ENCODE results near the gene CCDC152. TPM values are rescaled to one million over a fixed set of nuclear protein-coding genes. Genes with fewer than 3 reads are reported as not detected.

CCDC152 gene
- total and polyA plus RNA-seq, 4 donors, result 0.65 to 1.8 (median 1.1) TPM

- Histone ChIP-seq H3K36me3 (ENCODE audit: control insufficient read depth in 4 of 4, insufficient read depth in 4 of 4, low read length in 4 of 4) (no peaks in the 10 kb centered on the region), H3K9me3 (ENCODE audit: control insufficient read depth in 4 of 4, insufficient read depth in 3 of 4, low read length in 3 of 4) (peaks cover 2 to 6% (median 3%) of the 10 kb centered on the region in 4 donors), H3K4me3 (no peak overlapping the region), H3K4me1 (ENCODE audit: control insufficient read depth in 5 of 5, insufficient read depth in 5 of 5, low read length in 5 of 5) (no peaks in the 10 kb centered on the region), H3K9ac (ENCODE audit: insufficient read depth in 1 of 2, low read length in 2 of 2) (no peak overlapping the region), H3K27ac (ENCODE audit: low read depth in 1 of 2, low read length in 1 of 2) (no peak overlapping the region), H3K27me3 (ENCODE audit: control insufficient read depth in 3 of 3, insufficient read depth in 3 of 3, low read length in 2 of 3) (no peaks in the 10 kb centered on the region)
- DNase-seq (no peak), ATAC-seq (ENCODE audit: insufficient read depth, low FRiP score) (no peak)
- no peak for TF ChIP-seq CTCF (IDR thresholded peaks at IDR 0.05; ENCODE audit: control extremely low read depth, extremely low read depth)
- 92 to 94% methylated on average over 1 of the region's 1 CpG for WGBS, 2 donors
Measured at GRCh38 chr5:42784132-42784531, 27.5 kb downstream of the CCDC152 start.

GRCh38 chr5:42785756-42786155 lies 29.1 kb downstream of the CCDC152 start:
- H3K4me1 ChIP-seq (ENCODE audit: control insufficient read depth in 5 of 5, insufficient read depth in 5 of 5, low read length in 5 of 5), result no peaks in the 10 kb centered on the region
- no peak overlapping the region for H3K9ac ChIP-seq (ENCODE audit: insufficient read depth in 1 of 2, low read length in 2 of 2)
- H3K4me3 ChIP-seq, result no peak overlapping the region
- no peaks in the 10 kb centered on the region for H3K36me3 ChIP-seq (ENCODE audit: control insufficient read depth in 4 of 4, insufficient read depth in 4 of 4, low read length in 4 of 4)
- DNase-seq, result no peak
- peaks cover 2 to 6% (median 3%) of the 10 kb centered on the region in 4 donors for H3K9me3 ChIP-seq (ENCODE audit: control insufficient read depth in 4 of 4, insufficient read depth in 3 of 4, low read length in 3 of 4)
- H3K27me3 ChIP-seq (ENCODE audit: control insufficient read depth in 3 of 3, insufficient read depth in 3 of 3, low read length in 2 of 3), result no peaks in the 10 kb centered on the region
- H3K27ac ChIP-seq (ENCODE audit: low read depth in 1 of 2, low read length in 1 of 2), result no peak overlapping the region
- WGBS, 2 donors, result 93 to 94% methylated on average over 4 of the region's 4 CpGs
- no peak for TF ChIP-seq CTCF (IDR thresholded peaks at IDR 0.05; ENCODE audit: control extremely low read depth, extremely low read depth)
- ATAC-seq (ENCODE audit: insufficient read depth, low FRiP score), result no peak

GRCh38 chr5:42787073-42787472 lies 30.5 kb downstream of the CCDC152 start:
- TF ChIP-seq CTCF (IDR thresholded peaks at IDR 0.05; ENCODE audit: control extremely low read depth, extremely low read depth), result no peak
- Histone ChIP-seq H3K4me1 (ENCODE audit: control insufficient read depth in 5 of 5, insufficient read depth in 5 of 5, low read length in 5 of 5) (no peaks in the 10 kb centered on the region), H3K9ac (ENCODE audit: insufficient read depth in 1 of 2, low read length in 2 of 2) (no peak overlapping the region), H3K9me3 (ENCODE audit: control insufficient read depth in 4 of 4, insufficient read depth in 3 of 4, low read length in 3 of 4) (peaks cover 2 to 6% (median 3%) of the 10 kb centered on the region in 4 donors), H3K36me3 (ENCODE audit: control insufficient read depth in 4 of 4, insufficient read depth in 4 of 4, low read length in 4 of 4) (no peaks in the 10 kb centered on the region), H3K27ac (ENCODE audit: low read depth in 1 of 2, low read length in 1 of 2) (no peak overlapping the region), H3K27me3 (ENCODE audit: control insufficient read depth in 3 of 3, insufficient read depth in 3 of 3, low read length in 2 of 3) (no peaks in the 10 kb centered on the region), H3K4me3 (no peak overlapping the region)
- no peak for DNase-seq
- no peak for ATAC-seq (ENCODE audit: insufficient read depth, low FRiP score)

GRCh38 chr5:42787845-42788244 lies 31.2 kb downstream of the CCDC152 start:
- no peak for ATAC-seq (ENCODE audit: insufficient read depth, low FRiP score)
- no peak for DNase-seq
- Histone ChIP-seq H3K36me3 (ENCODE audit: control insufficient read depth in 4 of 4, insufficient read depth in 4 of 4, low read length in 4 of 4) (no peaks in the 10 kb centered on the region), H3K27ac (ENCODE audit: low read depth in 1 of 2, low read length in 1 of 2) (no peak overlapping the region), H3K4me3 (no peak overlapping the region), H3K27me3 (ENCODE audit: control insufficient read depth in 3 of 3, insufficient read depth in 3 of 3, low read length in 2 of 3) (no peaks in the 10 kb centered on the region), H3K4me1 (ENCODE audit: control insufficient read depth in 5 of 5, insufficient read depth in 5 of 5, low read length in 5 of 5) (no peaks in the 10 kb centered on the region), H3K9ac (ENCODE audit: insufficient read depth in 1 of 2, low read length in 2 of 2) (no peak overlapping the region), H3K9me3 (ENCODE audit: control insufficient read depth in 4 of 4, insufficient read depth in 3 of 4, low read length in 3 of 4) (peaks cover 2 to 6% (median 3%) of the 10 kb centered on the region in 4 donors)
- 94 to 97% methylated on average over 1 of the region's 1 CpG for WGBS, 2 donors
- TF ChIP-seq CTCF (IDR thresholded peaks at IDR 0.05; ENCODE audit: control extremely low read depth, extremely low read depth), result no peak
